Measurements from ENCODE around the gene XIRP2. TPM values are rescaled to one million over a fixed set of nuclear protein-coding genes. Genes with fewer than 3 reads are reported as not detected.

XIRP2 gene
- total and polyA plus RNA-seq, 2 of the 4 experiments (the other 2 are of a cell fraction) = 0.05 to 0.18 TPM

DNA sequence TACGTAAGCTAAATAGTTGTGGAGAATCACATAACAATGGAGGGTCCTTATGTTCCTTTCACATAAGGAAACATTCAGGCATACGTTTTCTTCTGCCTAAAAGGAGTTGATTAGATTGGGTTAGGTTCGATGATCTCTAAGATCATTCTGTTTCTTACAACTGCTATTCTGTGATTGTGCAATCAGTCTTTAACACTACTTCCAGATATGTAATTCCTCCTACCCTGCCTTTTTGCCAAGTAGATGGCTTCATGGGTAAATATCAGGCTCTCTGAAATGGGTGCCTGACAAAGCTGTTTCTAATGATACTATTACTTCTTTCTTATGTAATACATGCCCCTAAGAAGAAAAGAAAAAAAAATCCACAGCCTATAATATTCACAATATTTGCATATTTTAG lies 321.5 kb downstream of the XIRP2 start:
- Histone ChIP-seq H2BK120ac (ENCODE audit: low read depth, low read length) (no peak overlapping the region), H4K20me1 (ENCODE audit: insufficient read depth, low read length) (no peaks in the 10 kb centered on the region), H3K4ac (ENCODE audit: low read depth, low read length) (no peak overlapping the region), H3K27me3 (ENCODE audit: control insufficient read depth, insufficient read depth, low read length) (no peaks in the 10 kb centered on the region), H3K36me3 (ENCODE audit: control insufficient read depth, insufficient read depth, low read length) (no peaks in the 10 kb centered on the region), H3K27ac (ENCODE audit: insufficient read depth, low read length) (no peak overlapping the region), H3K9ac (ENCODE audit: low read depth, low read length) (no peak overlapping the region), H3K4me3 (ENCODE audit: insufficient read depth, low read depth, low read length) (no peak overlapping the region), H3K23ac (ENCODE audit: low read depth, low read length) (no peak overlapping the region), H3K9me3 (ENCODE audit: control insufficient read depth, insufficient read depth, low read length) (no peaks in the 10 kb centered on the region), H4K5ac (ENCODE audit: low read depth, low read length) (no peak overlapping the region; the same call in 1 of the 2 replicates), H3K56ac (ENCODE audit: extremely low read depth, insufficient read depth, low read length) (no peak overlapping the region), H2BK15ac (ENCODE audit: low read depth, low read length) (no peak overlapping the region), H2BK20ac (ENCODE audit: low read depth, low read length) (no peak overlapping the region; the same call in 1 of the 2 replicates), H4K91ac (ENCODE audit: insufficient read depth, low read depth, low read length) (no peak overlapping the region), H3K4me2 (ENCODE audit: low read depth, low read length) (no peak overlapping the region; the same call in 1 of the 2 replicates), H3K18ac (ENCODE audit: low read depth, low read length) (peak overlapping the region; percentile 29; the same call in 1 of the 2 replicates), H3K4me1 (ENCODE audit: control insufficient read depth, insufficient read depth, low read length) (no peaks in the 10 kb centered on the region), H4K8ac (ENCODE audit: low read depth in 2 of 2, low read length in 2 of 2) (no peak overlapping the region; a peak in 1 of 4 replicates), H2AFZ (replicated peaks; ENCODE audit: low read length, poor library complexity) (no peak overlapping the region), H3K79me1 (ENCODE audit: low read depth in 1 of 2, low read length in 2 of 2) (no peaks in the 10 kb centered on the region), H2AK9ac (replicated peaks; ENCODE audit: low read depth, low read length, poor library complexity) (no peak overlapping the region), H2BK5ac (ENCODE audit: low read depth, low read length, poor library complexity, severe bottlenecking) (no peak overlapping the region), H2AK5ac (ENCODE audit: low read depth, low read length) (no peak overlapping the region), H3K14ac (replicated peaks; ENCODE audit: low read depth, low read length) (no peak overlapping the region), H3K9me1 (ENCODE audit: insufficient read depth, low read length) (no peaks in the 10 kb centered on the region)
- POLR2A ChIA-PET (ENCODE audit: unreplicated experiment) = no interaction called here
- DNase-seq (peak; percentile 46), ATAC-seq (ENCODE audit: low read depth) (peak; percentile 42; the same call in 1 of the 2 replicates)
- intact Hi-C loops (cut with micrococcal nuclease) = loop anchor here (5.0 kb wide), 2 partner anchors 82 to 343 kb away; no protein-coding TSS in a partner anchor
- CTCF ChIA-PET = interaction anchor here (0.6 to 1.8 kb wide), 3 partner anchors 293 to 451 kb away, joined by 3 to 5 read pairs (median 4); no protein-coding TSS in a partner anchor
- TF ChIP-seq, protein P1, sequence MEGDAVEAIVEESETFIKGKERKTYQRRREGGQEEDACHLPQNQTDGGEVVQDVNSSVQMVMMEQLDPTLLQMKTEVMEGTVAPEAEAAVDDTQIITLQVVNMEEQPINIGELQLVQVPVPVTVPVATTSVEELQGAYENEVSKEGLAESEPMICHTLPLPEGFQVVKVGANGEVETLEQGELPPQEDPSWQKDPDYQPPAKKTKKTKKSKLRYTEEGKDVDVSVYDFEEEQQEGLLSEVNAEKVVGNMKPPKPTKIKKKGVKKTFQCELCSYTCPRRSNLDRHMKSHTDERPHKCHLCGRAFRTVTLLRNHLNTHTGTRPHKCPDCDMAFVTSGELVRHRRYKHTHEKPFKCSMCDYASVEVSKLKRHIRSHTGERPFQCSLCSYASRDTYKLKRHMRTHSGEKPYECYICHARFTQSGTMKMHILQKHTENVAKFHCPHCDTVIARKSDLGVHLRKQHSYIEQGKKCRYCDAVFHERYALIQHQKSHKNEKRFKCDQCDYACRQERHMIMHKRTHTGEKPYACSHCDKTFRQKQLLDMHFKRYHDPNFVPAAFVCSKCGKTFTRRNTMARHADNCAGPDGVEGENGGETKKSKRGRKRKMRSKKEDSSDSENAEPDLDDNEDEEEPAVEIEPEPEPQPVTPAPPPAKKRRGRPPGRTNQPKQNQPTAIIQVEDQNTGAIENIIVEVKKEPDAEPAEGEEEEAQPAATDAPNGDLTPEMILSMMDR (conservative IDR thresholded peaks at IDR 0.05; ENCODE audit: low read depth, low read length) = no peak
- TF ChIP-seq RAD21 (IDR thresholded peaks at IDR 0.05; ENCODE audit: low read length) (no peak), CEBPB (IDR thresholded peaks at IDR 0.05; ENCODE audit: low read depth, low read length) (peak; percentile 97), POLR2A (IDR thresholded peaks at IDR 0.05; ENCODE audit: low read depth, low read length) (no peak), RFX5 (IDR thresholded peaks at IDR 0.05; ENCODE audit: low read depth, low read length) (no peak)
- TF ChIP-seq, protein P2, sequence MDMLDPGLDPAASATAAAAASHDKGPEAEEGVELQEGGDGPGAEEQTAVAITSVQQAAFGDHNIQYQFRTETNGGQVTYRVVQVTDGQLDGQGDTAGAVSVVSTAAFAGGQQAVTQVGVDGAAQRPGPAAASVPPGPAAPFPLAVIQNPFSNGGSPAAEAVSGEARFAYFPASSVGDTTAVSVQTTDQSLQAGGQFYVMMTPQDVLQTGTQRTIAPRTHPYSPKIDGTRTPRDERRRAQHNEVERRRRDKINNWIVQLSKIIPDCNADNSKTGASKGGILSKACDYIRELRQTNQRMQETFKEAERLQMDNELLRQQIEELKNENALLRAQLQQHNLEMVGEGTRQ (IDR thresholded peaks at IDR 0.05; ENCODE audit: low read depth, low read length) = no peak
- dilution Hi-C loops (cut with HindIII; ENCODE audit: low sequenced_read_pairs, unreplicated experiment) = no loop called here
- no CpG with 5 or more reads among the region's 3 CpGs for WGBS, 2 experiments (ENCODE audit: extremely low coverage in 2 of 2, insufficient read length in 1 of 2)
- BruUV-seq (replicated peaks) = no TSS peak
- in situ Hi-C loops (cut with MboI; ENCODE audit: low sequenced_read_pairs) = no loop called here
